ENCODE results near the gene SIRPB2.

DNA sequence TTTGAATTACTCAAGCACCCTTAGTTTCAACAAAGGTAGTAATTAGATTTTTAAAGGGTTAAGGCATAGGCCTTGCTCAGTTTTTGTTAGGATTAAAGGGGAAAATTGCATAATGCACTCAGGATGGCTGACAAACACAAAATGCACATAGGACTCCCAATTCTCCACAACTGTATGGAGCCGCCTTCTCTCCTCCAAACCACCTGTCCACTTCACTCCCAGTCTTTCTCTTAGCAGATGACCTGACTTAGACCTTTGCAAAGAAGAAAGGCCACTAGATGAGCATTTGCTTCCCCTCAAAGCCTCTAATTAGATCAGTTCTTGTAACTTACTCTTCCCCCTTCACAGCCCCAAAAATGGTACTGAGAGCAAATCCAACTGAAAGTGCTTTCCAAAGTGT, 44.7 kb downstream of the SIRPB2 start:
- no peak for TF ChIP-seq EZH2 (IDR thresholded peaks at IDR 0.05)
- TF ChIP-seq POLR2AphosphoS5 (IDR thresholded peaks at IDR 0.05; ENCODE audit: borderline replicate concordance, low read depth, low read length): no peak
